ENCODE results near the gene PHF20. TPM values are rescaled to one million over a fixed set of nuclear protein-coding genes. Genes with fewer than 3 reads are reported as not detected.

The PHF20 gene
- total and polyA plus RNA-seq, 2 donors (not counting 3 experiments of a cell fraction or from before 2014, with no cell fraction given), result 25.0 to 45.8 TPM

GRCh38 chr20:35838205-35838604 lies 66.4 kb downstream of the PHF20 start:
- POLR2A ChIA-PET, result no interaction called here
- no peak for TF ChIP-seq CTCF (IDR thresholded peaks at IDR 0.05; ENCODE audit: extremely low read depth in 1 of 2, insufficient read depth in 1 of 2, low read depth in 1 of 2, low read length in 2 of 2)
- TF ChIP-seq MYC (IDR thresholded peaks at IDR 0.05; ENCODE audit: low read depth, low read length), result no peak
- no peak for TF ChIP-seq MAX (IDR thresholded peaks at IDR 0.05; ENCODE audit: insufficient read depth, insufficient read length)
- TF ChIP-seq POLR2A (IDR thresholded peaks at IDR 0.05; ENCODE audit: low read depth, low read length), result no peak
- no peak for TF ChIP-seq JUN (IDR thresholded peaks at IDR 0.05; ENCODE audit: borderline replicate concordance, insufficient read depth, insufficient read length, low read depth)
- DNase-seq (ENCODE audit: low read depth, low spot score) (no peak), FAIRE-seq (no peak)
- CTCF ChIA-PET, result no interaction called here
- Histone ChIP-seq H3K4me1 (ENCODE audit: control insufficient read depth, extremely low read depth, insufficient read depth, low read length) (no peaks in the 10 kb centered on the region), H3K27ac (ENCODE audit: insufficient read depth, low read depth, low read length) (no peak overlapping the region), H3K9ac (replicated peaks; ENCODE audit: extremely low read depth, insufficient read depth, low read length) (no peak overlapping the region), H3K79me2 (ENCODE audit: control insufficient read depth, insufficient read depth, low read length) (peaks cover 7% of the 10 kb centered on the region), H3K4me3 (replicated peaks in 1 of 3; ENCODE audit: insufficient read depth in 1 of 3, low read depth in 1 of 3, low read length in 3 of 3) (no peak overlapping the region), H3K27me3 (ENCODE audit: control insufficient read depth in 2 of 2, insufficient read depth in 2 of 2, low read length in 2 of 2) (no peaks in the 10 kb centered on the region), H3K9me1 (replicated peaks; ENCODE audit: control insufficient read depth, extremely low read depth, insufficient read depth, low read length) (no peaks in the 10 kb centered on the region), H3K9me3 (replicated peaks; ENCODE audit: control insufficient read depth, insufficient read depth, low read length) (no peaks in the 10 kb centered on the region), H3K36me3 (ENCODE audit: control insufficient read depth in 2 of 2, extremely low read depth in 1 of 2, insufficient read depth in 2 of 2, low read length in 2 of 2) (peaks cover 4 to 5% of the 10 kb centered on the region in 2 experiments), H4K20me1 (replicated peaks; ENCODE audit: control insufficient read depth, extremely low read depth, insufficient read depth, low read length) (no peaks in the 10 kb centered on the region), H2AFZ (ENCODE audit: low read depth, low read length) (no peak overlapping the region), H3K4me2 (ENCODE audit: insufficient read depth, low read length) (no peak overlapping the region)
- dilution Hi-C loops (cut with MboI; ENCODE audit: extremely low pct_ligation_motif_present, low sequenced_read_pairs) (no loop called here), intact Hi-C loops (cut with micrococcal nuclease) (no loop called here)
- no TSS peak for BruUV-seq (replicated peaks)

- TF ChIP-seq JUN (IDR thresholded peaks at IDR 0.05; ENCODE audit: borderline replicate concordance, insufficient read depth, insufficient read length, low read depth), result no peak
- no peak for TF ChIP-seq EZH2 (IDR thresholded peaks at IDR 0.05; ENCODE audit: borderline replicate concordance, low read depth, low read length, severe bottlenecking)
- no peak for TF ChIP-seq FOS (IDR thresholded peaks at IDR 0.05; ENCODE audit: borderline replicate concordance, insufficient read depth, low read length)
- TF ChIP-seq MYC (IDR thresholded peaks at IDR 0.05; ENCODE audit: low read depth, low read length), result no peak
- TF ChIP-seq CTCF (IDR thresholded peaks at IDR 0.05; ENCODE audit: extremely low read depth in 1 of 2, insufficient read depth in 1 of 2, low read depth in 1 of 2, low read length in 2 of 2), result no peak
- no peak for TF ChIP-seq MAX (IDR thresholded peaks at IDR 0.05; ENCODE audit: insufficient read depth, insufficient read length)
- no peak for TF ChIP-seq GATA2 (IDR thresholded peaks at IDR 0.05; ENCODE audit: insufficient read depth, insufficient read length, low read depth, low read length)
- no peak for TF ChIP-seq POLR2A (IDR thresholded peaks at IDR 0.05; ENCODE audit: low read depth, low read length)
- TF ChIP-seq POLR2AphosphoS5 (IDR thresholded peaks at IDR 0.05; ENCODE audit: insufficient read depth, low read depth, low read length), result no peak
- peaks cover 5% of the 10 kb centered on the region for H3K79me2 ChIP-seq (ENCODE audit: control insufficient read depth, insufficient read depth, low read length)
- BruUV-seq (replicated peaks), result no TSS peak
- ChIA-PET POLR2A (no interaction called here), CTCF (interaction anchor here (2.0 kb wide), 1 partner anchor 15 kb away, joined by 5 read pairs; no protein-coding TSS in a partner anchor)
- no peak for DNase-seq (ENCODE audit: low read depth, low spot score)
- H3K9me1 ChIP-seq (replicated peaks; ENCODE audit: control insufficient read depth, extremely low read depth, insufficient read depth, low read length), result no peaks in the 10 kb centered on the region
- intact Hi-C loops (cut with micrococcal nuclease) (no loop called here), dilution Hi-C loops (cut with MboI; ENCODE audit: extremely low pct_ligation_motif_present, low sequenced_read_pairs) (no loop called here)
- no peak overlapping the region for H3K27ac ChIP-seq (ENCODE audit: insufficient read depth, low read depth, low read length)
- no peak overlapping the region for H3K4me2 ChIP-seq (ENCODE audit: insufficient read depth, low read length)
- no peaks in the 10 kb centered on the region for H3K27me3 ChIP-seq (ENCODE audit: control insufficient read depth in 2 of 2, insufficient read depth in 2 of 2, low read length in 2 of 2)
- no peak for FAIRE-seq
- H3K4me1 ChIP-seq (ENCODE audit: control insufficient read depth, extremely low read depth, insufficient read depth, low read length), result no peaks in the 10 kb centered on the region
- H3K4me3 ChIP-seq (replicated peaks in 1 of 3; ENCODE audit: insufficient read depth in 1 of 3, low read depth in 1 of 3, low read length in 3 of 3), result no peak overlapping the region
- no peaks in the 10 kb centered on the region for H4K20me1 ChIP-seq (replicated peaks; ENCODE audit: control insufficient read depth, extremely low read depth, insufficient read depth, low read length)
- H3K9ac ChIP-seq (replicated peaks; ENCODE audit: extremely low read depth, insufficient read depth, low read length), result no peak overlapping the region
- H3K9me3 ChIP-seq (replicated peaks; ENCODE audit: control insufficient read depth, insufficient read depth, low read length), result no peaks in the 10 kb centered on the region
- H2AFZ ChIP-seq (ENCODE audit: low read depth, low read length), result no peak overlapping the region
- peaks cover 5% of the 10 kb centered on the region in 2 experiments for H3K36me3 ChIP-seq (ENCODE audit: control insufficient read depth in 2 of 2, extremely low read depth in 1 of 2, insufficient read depth in 2 of 2, low read length in 2 of 2)
These were observed 68.1 kb downstream of the PHF20 start for GRCh38 chr20:35839904-35840303.
